H1 (cell line): Measurements from ENCODE around the gene TMEM145. TPM values are rescaled to one million over a fixed set of nuclear protein-coding genes. Genes with fewer than 3 reads are reported as not detected.

Source experiments
- CTCF ChIA-PET: fragments of 300-600 bp; sonication (Branson Sonifier 250); formaldehyde crosslinking; loops from one replicate; lab custom pipeline; 2021; ENCODE audit not compliant: partially characterized antibody; lab: Charles Lee
- POLR2A ChIA-PET: fragments of 300-600 bp; sonication (Branson Sonifier 250); formaldehyde crosslinking; loops from one replicate; lab custom pipeline; 2021; ENCODE audit warnings: inconsistent platforms; ENCODE audit not compliant: partially characterized antibody; lab: Charles Lee
- DNase-seq, 2 experiments: peaks; one replicate each; pipeline versions ENCODE4 v3.0.0 to v3.0.0-alpha.2; 2010 to 2022; ENCODE audit warnings: low spot score in 2 of 2, low read depth in 1 of 2, mixed read lengths in 1 of 2
- FAIRE-seq: peaks from 2 replicates; lab custom pipeline; 2011; peaks lifted over from hg19 to GRCh38; lab: Jason Lieb, UNC
- H2AFZ ChIP-seq: 2 replicates; pipeline ENCODE4 v1.8.1; 2012; ENCODE audit warnings: low read length, inconsistent platforms
- H2AK5ac ChIP-seq: 2 replicates; pipeline ENCODE4 v1.6.1; 2013; ENCODE audit warnings: low read depth, low read length
- H2BK120ac ChIP-seq: replicated peaks from 2 replicates; pipeline ENCODE3; 2013; ENCODE audit warnings: low read depth, low read length, inconsistent platforms
- H2BK12ac ChIP-seq: 2 replicates; pipeline ENCODE4 v1.6.1; 2013; ENCODE audit warnings: low read depth, low read length
- H2BK15ac ChIP-seq: 2 replicates; pipeline ENCODE4 v1.6.1; 2013; ENCODE audit warnings: low read length
- H2BK20ac ChIP-seq: 2 replicates; pipeline ENCODE4 v1.6.1; 2013; ENCODE audit warnings: low read length
- H2BK5ac ChIP-seq: 2 replicates; pipeline ENCODE4 v1.6.1; 2013; ENCODE audit warnings: low read depth, low read length
- H3K14ac ChIP-seq: 2 replicates; pipeline ENCODE4 v1.6.1; 2013; ENCODE audit warnings: inconsistent platforms; ENCODE audit not compliant: insufficient read length
- H3K18ac ChIP-seq: 2 replicates; pipeline ENCODE4 v1.6.1; 2013; ENCODE audit warnings: low read length; ENCODE audit errors: extremely low read depth
- H3K23ac ChIP-seq: 2 replicates; pipeline ENCODE4 v1.6.1; 2013; ENCODE audit warnings: inconsistent platforms; ENCODE audit not compliant: insufficient read length
- H3K23me2 ChIP-seq: 2 replicates; pipeline ENCODE4 v1.6.1; 2013; ENCODE audit warnings: low read depth, low read length
- H3K27ac ChIP-seq: 2 replicates; pipeline ENCODE4 v1.6.1; 2011; ENCODE audit warnings: low read depth, low read length, inconsistent platforms
- H3K27me3 ChIP-seq, 4 experiments: replicated peaks in 1 of 4; 1 replicate in 1 of 4; 2 replicates in 3 of 4; pipeline versions ENCODE4 v1.6.1 to v1.8.1; 2011 to 2013; ENCODE audit warnings: low read length in 3 of 4, mild to moderate bottlenecking in 3 of 4, inconsistent platforms in 2 of 4, mixed read lengths in 2 of 4, moderate library complexity in 1 of 4; ENCODE audit not compliant: control insufficient read depth in 3 of 4, insufficient read depth in 3 of 4; ENCODE audit errors: extremely low read depth in 1 of 4
- H3K36me3 ChIP-seq, 4 experiments: 2 replicates each; pipeline versions ENCODE4 v1.6.1 to v1.8.1; 2011 to 2013; ENCODE audit warnings: mild to moderate bottlenecking in 4 of 4, low read length in 3 of 4, moderate library complexity in 2 of 4, control low read depth in 1 of 4, inconsistent platforms in 1 of 4; ENCODE audit not compliant: insufficient read depth in 4 of 4, control insufficient read depth in 2 of 4
- H3K4ac ChIP-seq: replicated peaks from 2 replicates; pipeline ENCODE3; 2013; ENCODE audit warnings: low read length, low read depth, mixed read lengths, inconsistent platforms; ENCODE audit not compliant: insufficient read length
- H3K4me1 ChIP-seq, 4 experiments: replicated peaks in 1 of 4; 1 replicate in 1 of 4; 2 replicates in 3 of 4; pipeline versions ENCODE4 v1.6.1 to v1.8.1; 2011 to 2013; ENCODE audit warnings: low read length in 3 of 4, inconsistent platforms in 2 of 4, mixed read lengths in 1 of 4; ENCODE audit not compliant: insufficient read depth in 4 of 4, control insufficient read depth in 3 of 4
- H3K4me2 ChIP-seq, 2 experiments: 2 replicates each; pipeline versions ENCODE4 v1.6.1 to v1.8.1; 2011 to 2013; ENCODE audit warnings: low read depth in 2 of 2, low read length in 2 of 2, control low read depth in 1 of 2, inconsistent platforms in 1 of 2, mild to moderate bottlenecking in 1 of 2; ENCODE audit not compliant: insufficient read depth in 1 of 2
- H3K4me3 ChIP-seq, 4 experiments: fragments of 200-600, 300-600 bp in 1 of 4; sonication (generic), shearing (Covaris generic), sonication (Bioruptor Twin) in 1 of 4; 2 replicates each; pipeline versions ENCODE4 v1.5.1 to v1.8.1; 2011 to 2016; ENCODE audit warnings: low read length in 4 of 4, low read depth in 3 of 4, control low read depth in 2 of 4, inconsistent platforms in 2 of 4, mild to moderate bottlenecking in 2 of 4, mixed read lengths in 1 of 4, moderate library complexity in 1 of 4; ENCODE audit not compliant: insufficient read depth in 2 of 4; ENCODE audit errors: extremely low read depth in 1 of 4
- H3K56ac ChIP-seq: replicated peaks from 2 replicates; pipeline ENCODE3; 2013; ENCODE audit warnings: low read depth, mild to moderate bottlenecking, mixed read lengths, low read length, inconsistent platforms; ENCODE audit not compliant: insufficient read length
- H3K79me1 ChIP-seq: 2 replicates; pipeline ENCODE4 v1.6.1; 2013; ENCODE audit warnings: low read depth, low read length, control low read depth
- H3K79me2 ChIP-seq, 2 experiments: 2 replicates each; pipeline versions ENCODE4 v1.6.1 to v1.8.1; 2012 to 2013; ENCODE audit warnings: low read length in 2 of 2, mild to moderate bottlenecking in 2 of 2, inconsistent platforms in 1 of 2; ENCODE audit not compliant: insufficient read depth in 2 of 2, control insufficient read depth in 1 of 2
- H3K9ac ChIP-seq, 4 experiments: replicated peaks in 1 of 4; 1 replicate in 1 of 4; 2 replicates in 3 of 4; pipeline versions ENCODE4 v1.6.1 to v1.8.1; 2011 to 2013; ENCODE audit warnings: low read depth in 3 of 4, low read length in 3 of 4, control low read depth in 2 of 4, mild to moderate bottlenecking in 2 of 4, moderate library complexity in 2 of 4, inconsistent platforms in 1 of 4; ENCODE audit errors: extremely low read depth in 1 of 4
- H3K9me3 ChIP-seq, 2 experiments: 2 replicates each; pipeline versions ENCODE4 v1.6.1 to v1.8.1; 2012 to 2013; ENCODE audit warnings: mild to moderate bottlenecking in 2 of 2, moderate library complexity in 2 of 2, control low read depth in 1 of 2, inconsistent platforms in 1 of 2, low read depth in 1 of 2, low read length in 1 of 2, mixed read lengths in 1 of 2; ENCODE audit not compliant: insufficient read depth in 2 of 2
- H4K20me1 ChIP-seq, 2 experiments: replicated peaks in 1 of 2; 2 replicates each; pipeline versions ENCODE3 to v1.8.1; 2011 to 2013; ENCODE audit warnings: inconsistent platforms in 2 of 2, low read length in 2 of 2, mild to moderate bottlenecking in 1 of 2; ENCODE audit not compliant: insufficient read depth in 2 of 2, control insufficient read depth in 1 of 2
- H4K5ac ChIP-seq: 2 replicates; pipeline ENCODE4 v1.6.1; 2013; ENCODE audit warnings: low read length, low read depth, mixed read lengths, inconsistent platforms; ENCODE audit not compliant: insufficient read length
- H4K8ac ChIP-seq: 2 replicates; pipeline ENCODE4 v1.8.0; 2013; ENCODE audit warnings: mild to moderate bottlenecking, moderate library complexity, low read length, inconsistent platforms; ENCODE audit not compliant: insufficient read depth; ENCODE audit errors: extremely low read depth
- H4K91ac ChIP-seq: replicated peaks from 2 replicates; pipeline ENCODE3; 2013; ENCODE audit warnings: low read length, mixed read lengths, inconsistent platforms; ENCODE audit not compliant: insufficient read length
- MAFK ChIP-seq: IDR thresholded peaks from 2 replicates; pipeline ENCODE4 v1.6.1; 2012; ENCODE audit warnings: low read depth, mild to moderate bottlenecking, improper control_type of control experiment, low read length
- WGBS, 2 experiments: shearing (Covaris generic) in 1 of 2; methylation state at CpG; one replicate each; pipeline versions ENCODE4 v1.1.6 to v1.1.7; 2013 to 2015; ENCODE audit warnings: low lambda C conversion rate in 2 of 2, mixed read lengths in 2 of 2, inconsistent platforms in 1 of 2, low coverage in 1 of 2, missing lambda C conversion rate in 1 of 2; ENCODE audit not compliant: insufficient replicate concordance in 2 of 2, insufficient coverage in 1 of 2, insufficient read length in 1 of 2; ENCODE audit errors: extremely low coverage in 1 of 2, missing lambda C conversion rate in 1 of 2; 5-methylcytosine and 5-hydroxymethylcytosine counted together
- polyA plus RNA-seq, 7 experiments: library from polyadenylated mRNA; depleted of rRNA in 3 of 7; stranded (reverse) in 5 of 7; unstranded in 2 of 7; fragments of >200 nt in 5 of 7; fragments of 200-250 nt in 2 of 7; gene quantifications; 1 replicate in 5 of 7; 2 replicates in 1 of 7; 4 replicates in 1 of 7; pipeline versions ENCODE4 v1.2.1 to v1.2.3, GENCODE V29; 2011 to 2013; ENCODE audit warnings: missing spikeins in 2 of 7, mixed read lengths in 2 of 7
- total RNA-seq: library from RNA; stranded (reverse); fragmentation: NEBNext Ultra II Directional; extraction: Animal tissue kit (Norgen Biotek cat#: 25700); gene quantifications from 2 replicates; pipeline ENCODE4 v1.2.1, GENCODE V29; 2021

Gene TMEM145
- total and polyA plus RNA-seq, 2 of the 8 experiments (the other 6 are each of a cell fraction or from before 2014, with no cell fraction given), result 2.3 to 4.7 TPM

DNA sequence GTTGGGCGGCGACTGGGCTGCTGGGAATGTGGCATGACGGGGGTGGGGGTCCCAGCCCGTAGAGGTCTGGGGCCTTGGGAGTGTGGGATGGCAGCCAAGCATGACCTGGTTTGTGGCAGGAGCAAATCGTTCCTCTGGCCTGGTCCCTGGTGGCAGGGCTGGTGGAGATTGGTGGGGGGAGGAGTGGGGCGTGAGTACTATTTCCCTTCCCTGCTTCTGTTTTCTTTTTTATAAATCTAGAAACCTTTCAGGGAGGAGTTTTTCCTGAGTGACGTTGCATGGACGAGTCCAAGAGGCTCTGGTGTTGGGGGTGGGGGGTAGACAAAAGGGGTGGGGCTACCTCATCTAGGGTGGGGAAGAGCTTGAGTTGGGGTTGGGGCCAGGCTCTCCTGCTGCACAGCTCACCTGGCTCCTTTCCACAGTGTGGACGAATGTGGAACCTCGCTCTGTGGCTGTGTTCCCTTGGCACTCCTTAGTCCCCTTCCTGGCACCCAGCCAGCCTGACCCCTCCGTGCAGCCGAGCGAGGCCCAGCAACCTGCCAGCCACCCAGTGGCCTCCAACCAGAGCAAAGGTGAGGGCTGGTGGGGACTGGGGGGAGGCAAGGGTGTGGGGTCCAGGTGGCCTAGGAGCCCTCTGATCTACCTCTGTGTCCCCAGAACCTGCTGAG, 26.6 kb upstream of the TMEM145 start:
- Histone ChIP-seq H3K23ac (no peak overlapping the region), H2AK5ac (no peak overlapping the region), H2BK5ac (no peak overlapping the region), H3K27ac (no peak overlapping the region), H4K5ac (no peak overlapping the region), H3K4me1 (peaks cover 9 to 32% (median 26%) of the 10 kb centered on the region in 4 experiments), H3K79me1 (peaks cover 28% of the 10 kb centered on the region), H2AFZ (no peak overlapping the region), H2BK15ac (no peak overlapping the region), H3K18ac (no peak overlapping the region), H3K14ac (no peak overlapping the region), H2BK12ac (no peak overlapping the region), H4K8ac (no peak overlapping the region), H3K27me3 (no peaks in the 10 kb centered on the region), H3K23me2 (peaks cover 21% of the 10 kb centered on the region), H3K4me3 (no peak overlapping the region), H3K9me3 (no peaks in the 10 kb centered on the region), H3K4me2 (peak overlapping the region in 1 of 2 experiments; percentile 97; a peak in 1 of 4 replicates), H3K79me2 (peaks cover 0 to 22% of the 10 kb centered on the region in 2 experiments; a peak in 2 of 4 replicates), H2BK120ac (no peak overlapping the region), H4K20me1 (peaks cover 3 to 17% of the 10 kb centered on the region in 2 experiments), H3K4ac (no peak overlapping the region), H3K36me3 (peaks cover 13 to 37% (median 35%) of the 10 kb centered on the region in 4 experiments; a peak in 7 of 8 replicates), H4K91ac (no peak overlapping the region), H2BK20ac (no peak overlapping the region), H3K56ac (no peak overlapping the region), H3K9ac (no peak overlapping the region)
- FAIRE-seq (no peak), DNase-seq (no peak)
- ChIA-PET POLR2A (interaction anchor here (1.1 to 4.3 kb wide), 2 partner anchors 9 to 14 kb away, joined by 3 to 20 read pairs; no protein-coding TSS in a partner anchor), CTCF (interaction anchor here (6.6 kb wide), 1 partner anchor 10 kb away, joined by 41 read pairs; no protein-coding TSS in a partner anchor)
- WGBS, 2 experiments, result 92% methylated on average over 13 of the region's 13 CpGs; no CpG with 5 or more reads in 1 of the 2 experiments
- TF ChIP-seq MAFK, result peak; percentile 69; the same call in 1 of the 2 replicates
